ENCODE measurements around the gene TTC6. TPM values are rescaled to one million over a fixed set of nuclear protein-coding genes. Genes with fewer than 3 reads are reported as not detected.

The TTC6 gene
- total RNA-seq, 4 donors from 2014 or later: 0.34 to 1.8 (median 0.73) TPM

GRCh38 chr14:37558740-37559139 is 36.7 kb upstream of the TTC6 start:
- intact Hi-C loops (cut with DNase I; ENCODE audit: low total_unique reads): no loop called here
- H3K4me3 ChIP-seq (ENCODE audit: low read depth, poor library complexity, severe bottlenecking): no peak overlapping the region
- DNase-seq (ENCODE audit: low spot score in 2 of 2): no peak
- TF ChIP-seq POLR2A (IDR thresholded peaks at IDR 0.05): no peak
- TF ChIP-seq CTCF (IDR thresholded peaks at IDR 0.05): no peak
- WGBS, 2 donors: 90 to 94% methylated on average over 4 of the region's 4 CpGs

- DNase-seq (ENCODE audit: low spot score in 2 of 2): no peak
- no peak for TF ChIP-seq CTCF (IDR thresholded peaks at IDR 0.05)
- no peak for TF ChIP-seq POLR2A (IDR thresholded peaks at IDR 0.05)
- no peak overlapping the region for H3K4me3 ChIP-seq (ENCODE audit: low read depth, poor library complexity, severe bottlenecking)
- 70 to 73% methylated on average over 6 of the region's 6 CpGs for WGBS, 2 donors
- intact Hi-C loops (cut with DNase I; ENCODE audit: low total_unique reads): no loop called here
Observed at GRCh38 chr14:37559386-37559785, 36.0 kb upstream of the TTC6 start.

GRCh38 chr14:37563189-37563588 is 32.2 kb upstream of the TTC6 start:
- intact Hi-C loops (cut with DNase I; ENCODE audit: low total_unique reads): no loop called here
- no peak for DNase-seq (ENCODE audit: low spot score in 2 of 2)
- no peak overlapping the region for H3K4me3 ChIP-seq (ENCODE audit: low read depth, poor library complexity, severe bottlenecking)
- TF ChIP-seq CTCF (IDR thresholded peaks at IDR 0.05): no peak
- 64 to 70% methylated on average over 2 of the region's 2 CpGs for WGBS, 2 donors

GRCh38 chr14:37565550-37565949 is 29.9 kb upstream of the TTC6 start:
- DNase-seq (ENCODE audit: low spot score in 2 of 2): no peak
- TF ChIP-seq CTCF (IDR thresholded peaks at IDR 0.05) (no peak), POLR2A (IDR thresholded peaks at IDR 0.05) (no peak)
- H3K4me3 ChIP-seq (ENCODE audit: low read depth, poor library complexity, severe bottlenecking): no peak overlapping the region
- intact Hi-C loops (cut with DNase I; ENCODE audit: low total_unique reads): no loop called here
- WGBS, 2 donors: 79 to 92% methylated on average over 1 of the region's 1 CpG

GRCh38 chr14:37566811-37567371 is 28.5 kb upstream of the TTC6 start:
- no peak overlapping the region for H3K4me3 ChIP-seq (ENCODE audit: low read depth, poor library complexity, severe bottlenecking)
- DNase-seq (ENCODE audit: low spot score in 2 of 2): no peak
- TF ChIP-seq CTCF (IDR thresholded peaks at IDR 0.05) (no peak), POLR2A (IDR thresholded peaks at IDR 0.05) (no peak)
- intact Hi-C loops (cut with DNase I; ENCODE audit: low total_unique reads): no loop called here
- 41 to 43% methylated on average over 3 of the region's 3 CpGs for WGBS, 2 donors

- H3K4me3 ChIP-seq (ENCODE audit: low read depth, poor library complexity, severe bottlenecking): no peak overlapping the region
- TF ChIP-seq POLR2A (IDR thresholded peaks at IDR 0.05) (no peak), CTCF (IDR thresholded peaks at IDR 0.05) (no peak)
- DNase-seq (ENCODE audit: low spot score in 2 of 2): no peak
- intact Hi-C loops (cut with DNase I; ENCODE audit: low total_unique reads): loop anchor here (5.0 kb wide), 1 partner anchor 1303 kb away; no protein-coding TSS in a partner anchor
- WGBS, 2 donors: 88 to 95% methylated on average over 7 of the region's 7 CpGs
Observed at GRCh38 chr14:37569729-37570128, 25.7 kb upstream of the TTC6 start.
